Activated CD4-positive, alpha-beta memory T cell treated with anti-CD3 and anti-CD28 coated beads for 36 hours (primary cell): ENCODE data around the gene CTDP1. TPM values are rescaled to one million over a fixed set of nuclear protein-coding genes. Genes with fewer than 3 reads are reported as not detected.
"Not testable (repeated sequence)": the region's sequence is repeated elsewhere in the genome, so short reads cannot be mapped to it uniquely, and the experiment has no call there.

ENCODE experiments used
- CTCF ChIA-PET: fragments of 350-600 bp; sonication (Branson Sonifier 250); formaldehyde crosslinking; loops from one replicate; lab custom pipeline; 2021; ENCODE audit warnings: antibody characterized with exemption, inconsistent platforms; lab: Charles Lee
- POLR2A ChIA-PET: fragments of 350-600 bp; sonication (Branson Sonifier 250); formaldehyde crosslinking; loops from one replicate; lab custom pipeline; 2021; ENCODE audit warnings: antibody characterized with exemption; lab: Charles Lee
- DNase-seq: peaks from one replicate; pipeline ENCODE4 v3.0.0-alpha.2; 2020
- H3K27ac Mint-ChIP-seq: one replicate; pipeline ENCODE4 v1.8.0; 2021; ENCODE audit warnings: mixed read lengths
- H3K27me3 Mint-ChIP-seq: one replicate; pipeline ENCODE4 v1.8.0; 2021; ENCODE audit warnings: mixed read lengths
- H3K36me3 Mint-ChIP-seq: one replicate; pipeline ENCODE4 v1.8.0; 2021; ENCODE audit warnings: mixed read lengths
- H3K4me1 Mint-ChIP-seq: one replicate; pipeline ENCODE4 v1.8.0; 2021; ENCODE audit warnings: low read depth, mixed read lengths
- H3K4me3 Mint-ChIP-seq: one replicate; pipeline ENCODE4 v1.8.0; 2021; ENCODE audit warnings: mild to moderate bottlenecking, mixed read lengths
- H3K9me3 Mint-ChIP-seq: one replicate; pipeline ENCODE4 v1.8.0; 2021; ENCODE audit warnings: mixed read lengths
- intact Hi-C: fragments of 100-400 bp; cut with micrococcal nuclease; formaldehyde crosslinking; loops from one replicate; pipeline ENCODE4 v1.15.1; 2023
- total RNA-seq, 2 experiments: library from RNA; stranded (reverse); gene quantifications; one replicate each; pipeline ENCODE4 v1.2.3, GENCODE V29; 2021

Gene CTDP1
- total RNA-seq, 2 experiments from 2014 or later, result 35.4 to 36.0 TPM

DNA sequence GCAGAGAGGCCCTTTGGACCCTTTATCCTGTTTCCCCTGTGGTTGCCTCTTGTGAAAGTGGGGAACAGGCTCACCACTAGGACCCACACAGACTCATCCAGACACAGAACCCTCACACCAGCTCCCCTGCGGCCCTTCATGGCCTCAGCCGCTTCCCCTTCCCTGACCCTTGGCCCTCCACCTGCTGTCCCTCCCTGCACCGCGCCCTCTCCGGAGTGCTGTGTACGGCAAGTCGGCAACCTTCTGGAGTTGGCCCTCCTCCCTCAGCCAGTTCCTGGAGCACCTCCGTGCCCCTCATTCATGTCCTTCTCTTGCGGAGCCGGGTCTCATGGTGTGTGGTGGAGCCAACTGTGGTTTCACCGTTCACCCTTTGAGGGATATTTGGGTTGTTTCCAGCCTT, 44.0 kb downstream of the CTDP1 start:
- peaks cover 80% of the 10 kb centered on the region for H3K36me3 Mint-ChIP-seq
- H3K4me1 Mint-ChIP-seq, result no peaks in the 10 kb centered on the region
- peaks cover 3% of the 10 kb centered on the region for H3K9me3 Mint-ChIP-seq
- H3K4me3 Mint-ChIP-seq, result no peak overlapping the region
- ChIA-PET CTCF (no interaction called here), POLR2A (no interaction called here)
- H3K27ac Mint-ChIP-seq, result no peak overlapping the region
- intact Hi-C loops, result no loop called here
- no peaks in the 10 kb centered on the region for H3K27me3 Mint-ChIP-seq
- no peak for DNase-seq

DNA sequence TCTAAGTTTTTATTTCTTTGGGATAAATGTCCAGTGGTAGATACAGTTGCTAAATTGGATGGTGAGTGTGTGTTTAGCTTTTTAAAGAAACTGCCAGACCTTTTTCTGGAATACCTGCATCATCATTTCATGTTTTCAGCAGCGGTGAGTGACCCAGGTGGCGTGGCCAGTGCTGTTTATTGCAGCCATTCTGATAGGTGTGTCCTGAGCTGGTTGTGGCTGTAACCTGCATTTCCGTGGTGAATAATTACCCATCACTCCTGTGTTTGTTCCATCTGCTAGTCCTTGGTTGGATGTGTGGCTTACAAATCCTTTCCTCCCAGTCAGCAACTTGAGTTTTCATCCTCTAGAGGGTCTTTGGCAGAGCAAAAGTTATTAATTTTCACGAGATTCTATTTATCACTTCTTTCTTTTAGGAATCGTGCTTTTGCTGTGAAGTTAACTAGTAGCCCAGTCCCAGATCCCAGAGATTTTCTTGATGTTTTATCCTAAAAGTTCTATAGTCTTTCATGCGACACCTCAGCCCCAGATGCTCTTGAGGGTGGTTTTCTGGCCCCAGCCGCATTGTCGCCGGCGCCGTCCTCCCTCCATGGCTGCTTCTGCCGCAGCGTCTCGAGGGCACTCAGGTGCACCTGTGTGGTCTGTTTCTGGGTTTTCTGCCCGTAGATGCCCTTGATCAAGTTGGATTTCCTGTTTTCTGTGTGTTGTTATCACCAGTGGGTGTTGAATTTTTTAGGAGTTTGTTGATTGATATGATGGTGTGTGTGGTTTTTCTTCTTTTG, 44.9 kb downstream of the CTDP1 start:
- CTCF ChIA-PET, result no interaction called here
- H3K4me1 Mint-ChIP-seq, result no peaks in the 10 kb centered on the region
- H3K27ac Mint-ChIP-seq, result no peak overlapping the region

DNA sequence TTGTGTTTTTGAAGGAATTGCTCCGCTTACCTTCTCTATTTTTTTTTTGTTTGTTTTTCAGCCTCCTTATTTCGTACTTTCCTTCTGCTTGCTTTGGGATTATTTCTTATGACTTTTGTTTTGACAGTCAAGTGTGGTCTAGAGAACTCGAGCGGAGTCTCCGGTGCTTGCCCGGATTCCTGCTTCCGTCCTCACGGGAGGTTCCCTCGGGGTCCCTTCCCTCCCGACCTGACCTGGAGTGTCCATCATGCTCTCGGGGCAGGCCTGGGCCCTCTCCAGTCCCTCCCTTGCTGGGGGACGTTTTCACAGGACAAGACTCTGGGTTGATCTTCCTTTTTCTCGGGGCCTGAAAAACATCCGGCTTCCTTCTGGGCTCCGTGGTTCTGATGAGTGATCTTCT, 45.9 kb downstream of the CTDP1 start:
- H3K27ac Mint-ChIP-seq, result no peak overlapping the region
- ChIA-PET CTCF (no interaction called here), POLR2A (no interaction called here)
- H3K4me3 Mint-ChIP-seq, result no peak overlapping the region
- intact Hi-C loops, result no loop called here
- peaks cover 80% of the 10 kb centered on the region for H3K36me3 Mint-ChIP-seq
- no peak for DNase-seq
- no peaks in the 10 kb centered on the region for H3K27me3 Mint-ChIP-seq
- peaks cover 5% of the 10 kb centered on the region for H3K9me3 Mint-ChIP-seq
- no peaks in the 10 kb centered on the region for H3K4me1 Mint-ChIP-seq

More for the DNA sequence above, 44.9 kb downstream of the CTDP1 start:
- no peak overlapping the region for H3K4me3 Mint-ChIP-seq
- intact Hi-C loops, result no loop called here
- peaks cover 5% of the 10 kb centered on the region for H3K9me3 Mint-ChIP-seq
- peaks cover 80% of the 10 kb centered on the region for H3K36me3 Mint-ChIP-seq
- POLR2A ChIA-PET, result no interaction called here
- DNase-seq, result no peak
- H3K27me3 Mint-ChIP-seq, result no peaks in the 10 kb centered on the region

DNA sequence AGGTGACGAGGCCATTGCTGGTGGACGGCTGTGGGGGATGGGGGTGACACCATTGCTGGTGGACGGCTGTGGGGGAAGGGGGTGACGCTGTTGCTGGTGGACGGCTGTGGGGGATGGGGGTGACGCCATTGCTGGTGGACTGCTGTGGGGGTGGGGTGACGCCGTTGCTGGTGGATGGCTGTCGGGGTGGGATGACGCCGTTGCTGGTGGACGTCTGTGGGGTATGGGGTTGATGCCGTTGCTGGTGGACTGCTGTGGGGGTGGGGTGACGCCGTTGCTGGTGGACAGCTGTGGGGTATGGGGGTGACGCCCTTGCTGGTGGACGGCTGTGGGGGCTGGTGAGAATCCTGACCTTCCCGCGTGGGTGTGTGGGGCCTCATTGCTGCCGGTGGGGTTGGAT, 47.1 kb downstream of the CTDP1 start:
- H3K36me3 Mint-ChIP-seq, result peaks cover 84% of the 10 kb centered on the region
- POLR2A ChIA-PET, result no interaction called here
- no peak for DNase-seq
- CTCF ChIA-PET, result no interaction called here
- H3K9me3 Mint-ChIP-seq, result peaks cover 13% of the 10 kb centered on the region
- no peaks in the 10 kb centered on the region for H3K4me1 Mint-ChIP-seq
- intact Hi-C loops, result no loop called here
- no peak overlapping the region for H3K27ac Mint-ChIP-seq
- H3K4me3 Mint-ChIP-seq, result no peak overlapping the region
- no peaks in the 10 kb centered on the region for H3K27me3 Mint-ChIP-seq

DNA sequence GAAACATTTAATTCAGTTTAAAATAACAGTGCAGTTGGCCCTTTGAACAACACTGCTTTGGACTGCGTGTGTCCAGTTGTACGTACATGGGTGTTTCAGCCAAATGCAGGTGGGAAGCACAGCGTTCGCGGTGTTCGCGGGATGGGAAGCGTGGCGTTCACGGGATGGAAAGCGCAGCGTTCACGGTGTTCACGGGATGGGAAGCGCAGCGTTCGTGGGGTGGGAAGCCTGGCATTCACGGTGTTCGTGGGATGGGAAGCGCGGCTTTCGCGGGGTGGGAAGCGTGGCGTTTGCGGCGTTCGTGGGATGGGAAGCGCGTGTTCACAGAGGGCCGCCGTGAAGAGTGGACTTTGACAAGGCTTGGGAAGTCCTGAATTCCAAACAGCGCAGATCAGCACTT, 47.6 kb downstream of the CTDP1 start:
- H3K9me3 Mint-ChIP-seq, result peaks cover 17% of the 10 kb centered on the region
- peaks cover 89% of the 10 kb centered on the region for H3K36me3 Mint-ChIP-seq
- no peak overlapping the region for H3K27ac Mint-ChIP-seq
- intact Hi-C loops, result no loop called here
- no peaks in the 10 kb centered on the region for H3K27me3 Mint-ChIP-seq
- DNase-seq, result no peak
- ChIA-PET POLR2A (no interaction called here), CTCF (no interaction called here)
- H3K4me3 Mint-ChIP-seq, result no peak overlapping the region
- no peaks in the 10 kb centered on the region for H3K4me1 Mint-ChIP-seq

DNA sequence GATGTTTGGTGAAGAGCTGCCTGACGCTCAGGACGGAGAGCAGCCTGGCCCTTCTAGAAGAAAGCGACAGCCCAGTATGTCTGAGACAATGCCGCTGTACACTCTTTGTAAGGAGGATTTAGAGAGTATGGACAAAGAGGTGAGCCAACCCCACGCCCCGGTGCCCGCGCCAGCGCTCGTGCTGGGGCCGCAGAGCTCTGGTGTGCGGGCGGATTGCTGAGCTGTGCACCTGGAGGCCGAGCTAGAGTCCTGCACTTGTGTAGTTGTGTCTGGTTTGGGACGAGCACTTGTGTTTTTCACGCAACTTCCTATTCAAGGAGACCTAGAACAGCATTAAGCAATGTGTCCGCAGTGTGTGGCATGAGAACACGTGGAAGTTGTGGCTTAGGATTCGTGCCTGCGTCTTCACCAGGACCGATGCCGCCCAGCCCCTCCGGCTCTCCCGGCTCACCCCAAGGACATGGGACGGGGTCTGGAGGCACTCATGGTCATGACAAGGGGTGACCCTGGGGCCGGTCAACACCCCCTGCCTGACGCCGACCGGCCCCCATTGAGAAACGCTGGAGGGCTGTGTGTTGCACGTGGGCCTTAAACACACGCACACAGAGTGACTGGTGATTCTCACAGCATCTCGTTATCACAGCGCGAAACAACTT, 49.5 kb downstream of the CTDP1 start:
- Mint-ChIP-seq H3K9me3 (peaks cover 20% of the 10 kb centered on the region), H3K36me3 (peaks cover 93% of the 10 kb centered on the region), H3K4me1 (no peaks in the 10 kb centered on the region), H3K4me3 (no peak overlapping the region), H3K27me3 (no peaks in the 10 kb centered on the region), H3K27ac (no peak overlapping the region)
- POLR2A ChIA-PET, result no interaction called here
- DNase-seq, result no peak
- CTCF ChIA-PET, result no interaction called here
- intact Hi-C loops, result no loop called here

DNA sequence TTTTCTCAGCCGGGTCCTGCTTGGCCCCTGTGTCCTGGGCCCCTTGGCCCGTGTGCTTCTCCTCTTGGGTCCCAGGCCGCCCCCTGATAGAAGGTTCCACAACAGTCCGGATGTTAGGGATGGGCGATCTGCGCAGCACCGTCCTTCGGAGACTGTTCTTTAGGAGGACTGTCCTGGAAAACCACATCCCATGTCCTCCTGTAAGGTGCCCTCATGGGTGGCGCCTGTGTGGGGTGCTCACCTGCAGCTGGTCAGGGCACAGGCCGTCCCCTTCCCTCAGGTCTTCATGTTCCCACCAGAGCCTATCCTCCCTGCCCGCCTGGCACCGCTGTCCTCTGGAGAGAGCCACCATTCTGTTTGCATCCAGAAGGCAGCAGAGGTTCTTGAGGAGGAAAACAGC, 50.0 kb downstream of the CTDP1 start:
- DNase-seq, result no peak
- ChIA-PET CTCF (interaction anchor here (0.6 kb wide), 1 partner anchor 17 kb away, joined by 3 read pairs; no protein-coding TSS in a partner anchor), POLR2A (no interaction called here)
- peaks cover 20% of the 10 kb centered on the region for H3K9me3 Mint-ChIP-seq
- H3K36me3 Mint-ChIP-seq, result peaks cover 93% of the 10 kb centered on the region
- no peaks in the 10 kb centered on the region for H3K4me1 Mint-ChIP-seq
- H3K27me3 Mint-ChIP-seq, result no peaks in the 10 kb centered on the region
- no peak overlapping the region for H3K27ac Mint-ChIP-seq
- no peak overlapping the region for H3K4me3 Mint-ChIP-seq
- intact Hi-C loops, result no loop called here

DNA sequence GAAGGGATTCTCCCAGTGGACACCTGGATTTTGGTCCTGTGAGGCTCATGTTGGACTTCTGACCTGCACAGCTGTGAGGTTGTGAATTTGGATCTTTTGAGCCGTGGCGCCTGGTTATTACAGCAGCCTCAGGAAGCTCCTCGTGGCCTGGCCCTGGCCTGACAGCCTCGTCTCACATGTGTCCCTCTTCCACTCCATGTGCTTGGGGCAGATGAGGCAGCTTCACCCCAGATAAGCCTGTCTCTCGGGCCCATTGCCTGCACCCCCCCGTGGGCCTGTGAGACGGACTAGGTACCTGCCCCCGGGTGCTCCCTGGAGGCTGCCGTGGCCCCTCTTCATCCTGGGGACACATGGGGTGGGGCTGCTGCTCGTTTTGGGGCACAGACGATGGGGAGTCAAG, 51.2 kb downstream of the CTDP1 start:
- H3K9me3 Mint-ChIP-seq, result peaks cover 20% of the 10 kb centered on the region
- ChIA-PET POLR2A (no interaction called here), CTCF (no interaction called here)
- H3K27ac Mint-ChIP-seq, result no peak overlapping the region
- H3K27me3 Mint-ChIP-seq, result no peaks in the 10 kb centered on the region
- no peak overlapping the region for H3K4me3 Mint-ChIP-seq
- peaks cover 93% of the 10 kb centered on the region for H3K36me3 Mint-ChIP-seq
- no peaks in the 10 kb centered on the region for H3K4me1 Mint-ChIP-seq
- intact Hi-C loops, result no loop called here
- DNase-seq, result no peak

DNA sequence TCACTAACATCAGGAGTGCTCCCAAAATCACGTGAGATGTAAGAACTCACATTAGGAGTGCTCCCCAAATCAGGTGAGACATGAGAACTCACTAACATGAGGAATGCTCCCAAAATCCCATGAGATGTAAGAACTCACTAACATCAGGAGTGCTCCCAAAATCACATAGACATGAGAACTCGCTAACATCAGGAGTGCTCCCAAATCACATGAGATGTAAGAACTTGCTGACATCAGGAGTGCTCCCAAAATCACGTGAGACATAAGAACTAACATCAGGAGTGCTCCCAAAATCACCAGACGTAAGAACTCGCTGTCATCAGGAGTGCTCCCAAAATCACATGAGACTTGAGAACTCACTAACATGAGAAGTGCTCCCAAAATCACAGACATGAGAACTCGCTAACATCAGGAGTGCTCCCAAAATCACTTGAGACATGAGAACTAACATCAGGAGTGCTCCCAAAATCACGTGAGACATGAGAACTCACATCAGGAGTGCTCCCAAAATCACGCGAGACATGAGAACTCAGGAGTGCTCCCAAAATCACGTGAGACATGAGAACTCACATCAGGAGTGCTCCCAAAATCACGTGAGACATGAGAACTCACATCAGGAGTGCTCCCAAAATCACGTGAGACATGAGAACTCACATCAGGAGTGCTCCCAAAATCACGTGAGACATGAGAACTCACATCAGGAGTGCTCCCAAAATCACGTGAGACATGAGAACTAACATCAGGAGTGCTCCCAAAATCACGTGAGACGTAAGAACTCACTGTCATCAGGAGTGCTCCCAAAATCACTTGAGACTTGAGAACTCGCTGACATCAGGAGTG, 52.5 kb downstream of the CTDP1 start:
- H3K27ac Mint-ChIP-seq, H3K4me1 Mint-ChIP-seq, intact Hi-C loops, H3K27me3 Mint-ChIP-seq, POLR2A ChIA-PET, DNase-seq, H3K4me3 Mint-ChIP-seq, CTCF ChIA-PET: not testable (repeated sequence)
- Mint-ChIP-seq H3K9me3 (peaks cover 20% of the 10 kb centered on the region), H3K36me3 (peaks cover 89% of the 10 kb centered on the region)

DNA sequence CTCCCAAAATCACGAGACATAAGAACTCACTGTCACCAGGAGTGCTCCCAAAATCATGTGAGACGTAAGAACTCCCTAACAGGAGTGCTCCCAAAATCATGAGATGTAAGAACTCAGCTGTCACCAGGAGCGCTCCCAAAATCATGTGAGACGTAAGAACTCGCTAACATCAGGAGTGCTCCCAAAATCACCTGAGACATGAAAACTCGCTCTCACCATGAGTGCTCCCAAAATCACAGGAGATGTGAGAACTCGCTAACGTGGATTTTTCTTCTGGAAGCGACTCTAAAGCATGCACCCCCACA, 53.1 kb downstream of the CTDP1 start:
- H3K4me3 Mint-ChIP-seq, result no peak overlapping the region
- H3K27me3 Mint-ChIP-seq, result no peaks in the 10 kb centered on the region
- H3K9me3 Mint-ChIP-seq, result peaks cover 19% of the 10 kb centered on the region
- H3K27ac Mint-ChIP-seq, result no peak overlapping the region
- intact Hi-C loops, result no loop called here
- peaks cover 87% of the 10 kb centered on the region for H3K36me3 Mint-ChIP-seq
- CTCF ChIA-PET, result no interaction called here
- no peaks in the 10 kb centered on the region for H3K4me1 Mint-ChIP-seq
- no peak for DNase-seq
- POLR2A ChIA-PET, result no interaction called here

DNA sequence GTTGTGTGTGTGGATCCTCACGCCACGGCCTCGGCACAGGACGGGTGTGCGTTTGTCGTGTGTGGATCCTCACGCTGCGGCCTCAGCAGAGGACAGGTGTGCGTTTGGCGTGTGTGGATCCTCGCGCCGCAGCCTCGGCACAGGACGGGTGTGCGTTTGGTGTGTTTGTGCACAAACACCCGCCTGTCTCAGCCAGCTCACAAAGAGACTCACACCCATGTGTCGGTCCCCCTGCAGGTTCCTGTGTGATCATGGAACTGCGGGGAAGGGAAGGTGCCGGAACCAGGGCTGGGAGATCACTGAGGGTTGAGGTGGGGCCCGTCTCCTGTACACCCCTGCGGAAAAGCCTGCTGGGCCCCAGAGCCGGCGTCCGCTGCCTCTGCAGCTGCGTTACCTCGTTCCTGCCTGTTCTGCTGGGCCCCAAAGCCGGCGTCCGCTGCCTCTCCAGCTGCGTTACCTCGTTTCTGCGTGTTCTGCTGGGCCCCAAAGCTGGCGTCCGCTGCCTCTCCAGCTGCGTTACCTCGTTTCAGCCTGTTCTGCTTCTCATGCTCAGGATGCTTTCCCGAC, 53.6 kb downstream of the CTDP1 start:
- H3K27ac Mint-ChIP-seq, result no peak overlapping the region
- POLR2A ChIA-PET, result no interaction called here
- no peaks in the 10 kb centered on the region for H3K27me3 Mint-ChIP-seq
- intact Hi-C loops, result no loop called here
- H3K4me3 Mint-ChIP-seq, result no peak overlapping the region
- CTCF ChIA-PET, result no interaction called here
- DNase-seq, result no peak
- peaks cover 18% of the 10 kb centered on the region for H3K9me3 Mint-ChIP-seq
- peaks cover 87% of the 10 kb centered on the region for H3K36me3 Mint-ChIP-seq
- no peaks in the 10 kb centered on the region for H3K4me1 Mint-ChIP-seq
